Tibial artery (tissue), 4 donors: ENCODE measurements around the gene GPR173.

Experiments
- DNase-seq, 2 donors: peaks; one replicate each; pipeline ENCODE4 v3.0.0-alpha.2; 2019
- H3K27ac ChIP-seq, 2 donors: fragments of 200-600 bp; sonication (generic) in 1 of 2; 1 replicate in 1 of 2; 2 replicates in 1 of 2; pipeline ENCODE4 v1.5.1; 2018 to 2019; ENCODE audit warnings: mild to moderate bottlenecking in 1 of 2
- H3K27me3 ChIP-seq, 2 donors: fragments of 200-600 bp; sonication (generic) in 1 of 2; one replicate each; pipeline versions ENCODE4 v1.5.1 to v1.6.0; 2016 to 2019
- H3K36me3 ChIP-seq, 3 donors: fragments of 200-600 bp; sonication (generic) in 2 of 3; one replicate each; pipeline ENCODE4 v1.5.1; 2016 to 2019; ENCODE audit warnings: mild to moderate bottlenecking in 2 of 3
- H3K4me1 ChIP-seq, 4 donors: fragments of 200-600 bp; sonication (generic) in 2 of 4; 1 replicate in 3 of 4; 2 replicates in 1 of 4; pipeline ENCODE4 v1.5.1; 2016 to 2019
- H3K4me3 ChIP-seq, 2 donors: fragments of 200-600 bp; sonication (generic) in 1 of 2; 1 replicate in 1 of 2; 2 replicates in 1 of 2; pipeline ENCODE4 v1.5.1; 2018 to 2019; ENCODE audit warnings: mild to moderate bottlenecking in 2 of 2
- H3K9me3 ChIP-seq, 3 donors: fragments of 200-600 bp; sonication (generic) in 1 of 3; one replicate each; pipeline ENCODE4 v1.5.1; 2016 to 2019
- CTCF ChIP-seq, 2 experiments: fragments of 200-600 bp in 1 of 2; fragments of 450-650 bp in 1 of 2; IDR thresholded peaks; one replicate each; pipeline ENCODE4 v1.5.1; 2017 to 2019; ENCODE audit warnings: antibody characterized with exemption in 2 of 2, mild to moderate bottlenecking in 1 of 2, moderate library complexity in 1 of 2
- intact Hi-C: fragments of 100-400 bp; cut with DNase I; formaldehyde crosslinking; loops from one replicate; pipeline ENCODE4 v1.15.0; 2023; ENCODE audit warnings: low total_unique reads

Gene GPR173

GRCh38 chrX:53022381-53022780, 26.2 kb upstream of the GPR173 start:
- no peak for DNase-seq
- intact Hi-C loops = no loop called here
- Histone ChIP-seq H3K4me1 (no peaks in the 10 kb centered on the region), H3K27ac (no peak overlapping the region), H3K27me3 (no peaks in the 10 kb centered on the region), H3K36me3 (no peaks in the 10 kb centered on the region), H3K4me3 (no peak overlapping the region), H3K9me3 (no peaks in the 10 kb centered on the region)
- no peak for TF ChIP-seq CTCF (IDR thresholded peaks at IDR 0.05)

GRCh38 chrX:53028678-53029077, 19.9 kb upstream of the GPR173 start:
- no peaks in the 10 kb centered on the region for H3K27me3 ChIP-seq
- TF ChIP-seq CTCF (IDR thresholded peaks at IDR 0.05) = no peak
- no peaks in the 10 kb centered on the region for H3K4me1 ChIP-seq
- no peak for DNase-seq
- no peaks in the 10 kb centered on the region for H3K36me3 ChIP-seq
- H3K27ac ChIP-seq = no peak overlapping the region
- no peaks in the 10 kb centered on the region for H3K9me3 ChIP-seq
- H3K4me3 ChIP-seq = no peak overlapping the region
- intact Hi-C loops = no loop called here

GRCh38 chrX:53031380-53031779, 17.2 kb upstream of the GPR173 start:
- no peak overlapping the region for H3K4me3 ChIP-seq
- no peak for TF ChIP-seq CTCF (IDR thresholded peaks at IDR 0.05)
- H3K27me3 ChIP-seq = no peaks in the 10 kb centered on the region
- H3K4me1 ChIP-seq = no peaks in the 10 kb centered on the region
- H3K36me3 ChIP-seq = no peaks in the 10 kb centered on the region
- intact Hi-C loops = no loop called here
- no peaks in the 10 kb centered on the region for H3K9me3 ChIP-seq
- DNase-seq = no peak
- no peak overlapping the region for H3K27ac ChIP-seq

GRCh38 chrX:53036149-53036548, 12.4 kb upstream of the GPR173 start:
- Histone ChIP-seq H3K4me3 (no peak overlapping the region), H3K9me3 (no peaks in the 10 kb centered on the region), H3K4me1 (no peaks in the 10 kb centered on the region), H3K27ac (no peak overlapping the region), H3K27me3 (peaks cover 0 to 4% of the 10 kb centered on the region in 2 donors), H3K36me3 (no peaks in the 10 kb centered on the region)
- intact Hi-C loops = no loop called here
- DNase-seq = no peak
- TF ChIP-seq CTCF (IDR thresholded peaks at IDR 0.05) = no peak

- H3K27me3 ChIP-seq = peaks cover 0 to 4% of the 10 kb centered on the region in 2 donors
- no peak for TF ChIP-seq CTCF (IDR thresholded peaks at IDR 0.05)
Observed at GRCh38 chrX:53039236-53039635, 9.4 kb upstream of the GPR173 start.

GRCh38 chrX:53044995-53045394, 3.6 kb upstream of the GPR173 start:
- TF ChIP-seq CTCF (IDR thresholded peaks at IDR 0.05) = no peak
- no peak overlapping the region for H3K4me3 ChIP-seq
- H3K4me1 ChIP-seq = peaks cover 0 to 8% (median 3%) of the 10 kb centered on the region in 4 donors
- intact Hi-C loops = no loop called here
- no peaks in the 10 kb centered on the region for H3K9me3 ChIP-seq
- no peaks in the 10 kb centered on the region for H3K27me3 ChIP-seq
- no peaks in the 10 kb centered on the region for H3K36me3 ChIP-seq
- no peak overlapping the region for H3K27ac ChIP-seq
- no peak for DNase-seq

More at GRCh38 chrX:53039236-53039635, 9.4 kb upstream of the GPR173 start:
- Histone ChIP-seq H3K4me3 (no peak overlapping the region), H3K9me3 (no peaks in the 10 kb centered on the region), H3K27ac (no peak overlapping the region), H3K36me3 (no peaks in the 10 kb centered on the region), H3K4me1 (no peaks in the 10 kb centered on the region)
- no peak for DNase-seq
- intact Hi-C loops = no loop called here
